Keratinocyte (primary cell): ENCODE results near the gene LDLR.
"Not testable (repeated sequence)": the region's sequence is repeated elsewhere in the genome, so short reads cannot be mapped to it uniquely, and the experiment has no call there.

Experiments
- CTCF ChIP-seq, 3 experiments: IDR thresholded peaks in 1 of 3; conservative IDR thresholded peaks in 1 of 3; optimal IDR thresholded peaks in 1 of 3; 2 replicates in 2 of 3; 3 replicates in 1 of 3; pipeline versions ENCODE3 to v1.5.1; 2011; ENCODE audit warnings: low read length in 3 of 3, mild to moderate bottlenecking in 3 of 3, moderate library complexity in 2 of 3, control low read depth in 1 of 3, inconsistent platforms in 1 of 3; ENCODE audit not compliant: insufficient read depth in 2 of 3; ENCODE audit errors: extremely low read depth in 1 of 3
- EZH2 ChIP-seq: IDR thresholded peaks from one replicate; pipeline ENCODE4 v1.6.1; 2012; ENCODE audit warnings: inconsistent platforms, mild to moderate bottlenecking, low read length, moderate library complexity

DNA sequence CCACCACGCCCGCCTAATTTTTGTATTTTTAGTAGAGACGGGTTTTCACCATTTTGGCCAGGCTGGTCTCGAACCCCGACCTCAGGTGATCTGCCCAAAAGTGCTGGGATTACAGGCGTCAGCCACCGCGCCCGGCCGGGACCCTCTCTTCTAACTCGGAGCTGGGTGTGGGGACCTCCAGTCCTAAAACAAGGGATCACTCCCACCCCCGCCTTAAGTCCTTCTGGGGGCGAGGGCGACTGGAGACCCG lies 676 bp downstream of the LDLR start:
- not testable (repeated sequence) for TF ChIP-seq CTCF (optimal IDR thresholded peaks at IDR 0.05 in 1 of 3, IDR thresholded peaks at IDR 0.05 in 1 of 3, conservative IDR thresholded peaks at IDR 0.05 in 1 of 3; ENCODE audit: extremely low read depth in 1 of 3, insufficient read depth in 2 of 3, low read length in 3 of 3); EZH2
